H54 (cell line): ENCODE results near the gene DYNLT2B.
"Not testable (repeated sequence)": the region's sequence is repeated elsewhere in the genome, so short reads cannot be mapped to it uniquely, and the experiment has no call there.

Source experiments
- DNase-seq: peaks from one replicate; pipeline ENCODE4 v3.0.0; 2011; ENCODE audit warnings: low spot score, mixed read lengths; ENCODE audit not compliant: insufficient read length
- FAIRE-seq: peaks from 3 replicates; lab custom pipeline; 2011; peaks lifted over from hg19 to GRCh38; lab: Jason Lieb, UNC
- POLR2A ChIP-seq: IDR thresholded peaks from 2 replicates; pipeline ENCODE4 v1.6.1; 2011; ENCODE audit warnings: low read depth, mild to moderate bottlenecking, low read length

Gene DYNLT2B

DNA sequence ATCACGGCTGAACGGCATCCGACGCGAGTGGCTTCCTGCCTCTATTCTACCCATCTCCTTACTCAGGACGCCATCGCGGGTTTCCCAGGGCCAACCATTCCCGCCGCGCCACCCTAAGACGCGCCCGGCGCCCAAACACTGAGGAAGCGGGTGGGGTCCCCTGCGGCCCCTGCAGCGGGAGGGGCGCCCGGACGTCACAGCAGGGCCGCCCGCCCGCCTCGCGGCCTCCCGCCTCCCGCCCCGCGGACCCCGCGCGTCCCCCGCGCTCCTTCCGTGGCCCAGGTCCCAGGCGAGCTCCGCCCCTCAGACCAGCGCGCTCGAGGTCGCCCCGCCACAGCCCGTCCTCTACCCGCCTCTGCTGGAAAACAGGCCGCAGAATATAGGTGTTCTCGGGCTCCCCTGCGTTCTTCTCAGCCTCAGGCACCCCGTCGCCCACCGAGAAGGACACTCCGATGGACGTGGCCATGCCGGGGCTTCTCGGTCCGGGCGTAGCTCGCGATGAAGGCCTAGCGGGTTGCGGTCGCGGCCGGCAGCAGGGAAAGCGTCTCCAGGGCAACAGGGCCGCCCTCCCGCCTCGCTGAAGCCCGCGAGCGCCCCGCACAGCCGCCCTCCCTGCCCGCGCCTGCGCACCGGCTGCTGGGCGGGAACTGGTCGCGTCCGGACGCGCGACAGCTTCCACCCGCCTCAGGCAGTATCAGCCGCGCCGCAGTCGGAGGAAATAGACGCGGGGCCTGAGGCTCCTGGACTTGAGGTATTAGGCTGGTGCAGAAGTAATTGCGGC, at the start of gene DYNLT2B:
Gene DYNLT2B (minus strand): TSS at position 554 of the 781 bp plus-strand sequence. CDS start 88 bp downstream, at position 466.
- DNase-seq (peak; percentile 96), FAIRE-seq (no peak)
- TF ChIP-seq POLR2A = peak; percentile 77

DNA sequence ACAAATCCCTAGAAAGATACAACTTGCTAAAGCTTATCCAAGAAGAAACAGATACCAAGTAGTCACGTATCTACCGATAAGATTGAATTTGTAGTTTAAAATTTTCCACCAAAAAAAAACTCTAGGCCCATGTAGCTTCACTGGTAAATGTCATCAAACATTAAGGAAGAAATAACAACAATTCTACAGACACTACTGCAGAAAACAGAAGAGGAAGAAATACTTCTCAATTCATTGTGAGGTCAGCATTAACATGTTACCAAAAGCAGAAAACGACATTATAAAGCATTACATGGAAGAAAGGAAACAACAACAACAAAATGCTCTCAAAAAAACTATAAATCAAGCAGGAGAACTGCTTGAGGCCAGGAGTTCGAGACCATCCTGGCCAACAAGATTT, 47.7 kb upstream of the DYNLT2B start:
- no peak for TF ChIP-seq POLR2A
- DNase-seq (no peak), FAIRE-seq (peak; percentile 66)

DNA sequence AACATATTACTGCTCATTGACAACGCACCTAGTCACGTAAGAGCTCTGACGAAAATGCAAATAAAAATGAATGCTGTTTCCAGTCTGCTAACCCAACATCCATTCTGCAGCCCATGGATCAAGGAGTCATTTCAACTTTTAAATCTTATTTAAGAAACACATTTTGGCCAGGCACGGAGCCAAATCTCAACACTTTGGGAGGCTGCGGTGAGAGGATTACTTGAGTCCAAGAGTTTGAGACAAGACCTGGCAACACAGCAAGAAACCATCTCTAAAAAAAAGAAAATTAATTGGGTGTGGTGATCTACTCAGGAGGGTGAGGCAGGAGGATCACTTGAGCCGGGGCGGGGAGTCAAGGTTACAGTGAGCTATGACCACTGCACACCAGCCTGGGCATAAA, 42.5 kb upstream of the DYNLT2B start:
- FAIRE-seq (no peak), DNase-seq (no peak)
- no peak for TF ChIP-seq POLR2A

DNA sequence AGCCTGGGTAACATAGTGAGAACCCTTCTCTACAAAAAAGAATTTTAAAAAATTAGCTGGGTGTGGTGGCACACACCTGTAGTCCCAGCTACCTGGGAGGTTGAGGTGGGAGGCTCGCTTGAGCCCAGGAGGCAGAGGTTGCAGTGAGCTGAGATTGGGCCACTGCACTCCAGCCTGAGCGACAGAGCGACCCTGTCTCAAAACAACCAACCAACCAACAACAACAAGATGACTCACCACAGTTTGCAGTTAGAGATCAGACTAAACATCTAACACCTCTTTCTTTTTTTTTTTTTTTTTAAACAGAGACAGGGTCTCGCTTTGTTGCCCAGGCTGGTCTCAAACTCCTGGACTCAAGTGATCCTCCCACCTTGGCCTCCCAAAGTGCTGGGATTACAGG, 40.5 kb upstream of the DYNLT2B start:
- FAIRE-seq, DNase-seq: not testable (repeated sequence)

DNA sequence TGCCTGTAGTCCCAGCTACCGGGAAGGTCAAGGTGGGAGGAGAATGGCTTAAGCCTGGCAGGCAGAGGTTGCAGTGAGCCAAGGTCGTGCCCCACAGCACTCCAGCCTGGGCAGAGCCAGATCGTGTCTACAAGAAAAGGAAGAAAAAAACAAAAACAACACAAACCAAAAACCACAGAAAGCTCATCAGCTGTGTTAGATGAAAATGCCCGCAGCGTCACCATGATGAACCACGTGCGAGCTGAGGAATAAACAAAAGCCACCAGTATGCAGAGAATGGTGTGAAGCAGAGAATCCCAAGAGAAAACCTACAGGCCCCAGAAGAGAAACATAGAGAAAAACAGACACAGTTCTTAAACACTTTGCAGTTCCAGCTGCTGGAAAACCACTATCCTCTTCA, 39.9 kb upstream of the DYNLT2B start:
- FAIRE-seq (no peak), DNase-seq (no peak)
- TF ChIP-seq POLR2A = no peak

DNA sequence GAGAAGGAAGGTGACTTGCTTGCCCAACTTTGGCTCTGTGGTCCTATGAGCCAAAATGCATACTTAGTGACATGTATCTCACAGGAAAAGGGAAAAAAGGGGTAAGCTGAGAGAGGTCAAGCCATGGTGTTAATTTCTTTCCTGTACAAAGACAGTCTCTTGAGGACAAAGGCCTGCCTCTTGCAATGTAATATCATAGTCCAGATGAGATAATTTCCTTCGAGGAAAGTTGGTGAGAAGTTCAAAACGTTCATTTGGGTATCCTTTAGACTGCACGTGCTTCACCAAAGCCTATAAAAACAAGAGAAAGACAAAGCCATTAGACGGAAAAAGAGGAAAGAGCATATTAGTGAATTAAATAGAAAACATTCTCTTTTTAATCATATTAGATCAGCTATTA, 38.5 kb upstream of the DYNLT2B start:
- FAIRE-seq (no peak), DNase-seq (no peak)
- TF ChIP-seq POLR2A = no peak

DNA sequence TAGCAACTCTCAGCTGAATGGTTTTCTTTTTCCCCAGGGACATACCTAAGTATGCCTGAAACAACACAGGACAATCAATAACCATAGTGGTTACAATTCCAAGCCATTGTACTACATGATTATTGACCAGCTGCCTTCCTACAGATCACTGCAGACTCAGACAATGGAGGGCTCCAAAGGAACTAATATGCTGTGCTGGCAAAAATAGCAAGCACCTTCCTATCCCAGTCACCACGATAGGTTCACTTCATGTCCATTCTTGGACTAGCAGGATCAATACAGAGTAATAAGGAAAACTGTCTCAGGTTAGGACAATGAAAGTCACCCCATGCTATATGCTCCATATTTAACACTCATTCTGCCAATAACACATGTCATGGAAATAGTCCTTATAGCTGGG, 37.6 kb upstream of the DYNLT2B start:
- DNase-seq (no peak), FAIRE-seq (no peak)
- no peak for TF ChIP-seq POLR2A

DNA sequence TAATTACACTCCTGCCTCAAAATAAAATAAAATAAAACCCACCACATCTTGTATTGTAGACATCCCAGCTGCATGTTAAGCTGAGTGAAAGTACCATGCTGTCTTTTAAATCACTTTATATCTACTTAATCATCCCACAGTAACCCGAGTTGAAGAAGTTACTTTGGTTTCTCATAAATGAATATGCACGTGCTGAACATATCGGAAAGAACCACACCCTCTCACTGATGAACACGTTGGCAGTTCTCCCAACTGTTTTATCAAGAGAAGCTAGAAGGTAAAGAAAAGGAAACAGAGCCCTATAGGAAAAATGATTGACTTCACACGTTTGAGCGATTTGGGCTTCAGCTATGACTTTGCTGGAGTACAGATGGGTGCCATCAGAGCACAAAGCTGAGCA, 36.1 kb upstream of the DYNLT2B start:
- no peak for DNase-seq
- peak; percentile 23 for FAIRE-seq

DNA sequence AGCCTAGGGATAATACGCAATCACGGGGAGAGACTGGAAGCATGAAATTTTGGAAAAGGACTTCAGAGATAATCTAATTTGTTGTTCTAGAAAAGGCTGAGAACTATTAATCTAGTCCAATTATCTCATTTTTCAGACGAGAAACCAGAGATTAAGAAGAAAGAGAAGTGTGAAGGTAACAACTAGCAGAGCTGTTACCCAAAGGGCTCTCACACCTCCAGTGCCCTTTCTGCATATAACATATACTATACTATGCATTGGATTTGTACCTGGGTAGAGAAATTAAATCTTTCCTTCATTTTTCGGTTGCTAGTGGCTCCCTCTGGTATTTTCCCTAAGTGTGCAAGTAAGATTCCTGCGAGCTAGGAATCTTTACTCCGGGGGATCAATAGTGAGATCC, 33.5 kb upstream of the DYNLT2B start:
- no peak for TF ChIP-seq POLR2A
- FAIRE-seq = no peak

More for the DNA sequence above, 36.1 kb upstream of the DYNLT2B start:
- no peak for TF ChIP-seq POLR2A

DNA sequence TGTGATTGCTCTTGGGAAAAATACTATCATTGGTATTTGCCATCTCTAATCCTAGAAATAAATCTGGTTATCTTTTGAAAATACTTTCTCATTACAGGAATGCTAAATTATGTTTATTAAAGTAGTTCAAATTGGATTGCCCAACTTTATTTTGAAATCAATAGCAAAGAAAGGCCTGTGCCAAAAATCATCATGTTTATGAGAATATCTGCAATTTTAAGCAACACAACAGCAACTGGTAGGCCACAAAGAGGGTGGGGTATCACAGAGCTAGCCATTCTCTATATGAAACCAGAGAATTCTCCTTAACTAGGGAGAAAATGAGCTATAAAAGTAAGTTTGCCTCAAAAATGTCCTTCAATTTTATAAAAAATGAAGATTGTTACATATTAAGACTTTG, 32.0 kb upstream of the DYNLT2B start:
- FAIRE-seq = no peak
- no peak for DNase-seq
- no peak for TF ChIP-seq POLR2A

More for the DNA sequence above, 33.5 kb upstream of the DYNLT2B start:
- no peak for DNase-seq

DNA sequence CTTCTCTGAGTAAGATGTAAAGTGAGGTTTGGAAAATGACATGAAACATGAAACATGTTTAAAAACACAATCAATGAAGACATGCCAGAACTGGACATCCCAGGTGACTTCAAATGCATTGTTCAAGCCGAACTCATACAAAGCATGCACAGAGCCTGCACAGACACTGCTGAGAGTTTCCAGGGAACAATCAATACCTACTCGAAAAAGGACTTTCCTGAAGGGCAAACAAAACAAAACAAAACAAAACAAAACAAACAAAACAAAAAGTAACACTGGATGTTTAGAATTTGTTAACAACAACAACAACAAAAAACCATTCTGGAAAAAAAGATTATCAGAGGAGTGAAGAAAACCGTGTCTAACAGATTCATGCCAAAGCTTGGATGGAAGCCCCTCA, 30.7 kb upstream of the DYNLT2B start:
- no peak for DNase-seq

DNA sequence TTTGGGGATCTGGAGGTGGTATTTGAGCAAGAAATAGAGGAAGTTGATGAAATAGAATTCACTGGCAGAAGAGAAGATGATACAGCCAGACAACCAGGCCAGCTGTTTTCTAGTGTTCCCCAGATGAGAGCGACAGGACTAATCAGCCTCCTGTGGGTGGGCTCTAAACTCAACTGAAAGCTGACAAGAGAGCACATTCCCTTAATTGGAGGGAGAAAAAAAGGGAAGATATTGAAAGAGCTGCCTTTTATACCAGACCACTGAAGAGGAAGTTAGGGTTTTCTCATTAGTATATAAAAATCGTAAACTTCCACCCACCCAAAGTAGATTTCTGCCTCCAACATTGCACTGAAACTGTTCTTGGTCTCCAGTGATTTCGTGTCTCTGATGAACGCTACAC, 26.6 kb upstream of the DYNLT2B start:
- no peak for TF ChIP-seq POLR2A
- DNase-seq = no peak
- FAIRE-seq = no peak

More for the DNA sequence above, 30.7 kb upstream of the DYNLT2B start:
- FAIRE-seq = peak; percentile 45
- TF ChIP-seq POLR2A = no peak

DNA sequence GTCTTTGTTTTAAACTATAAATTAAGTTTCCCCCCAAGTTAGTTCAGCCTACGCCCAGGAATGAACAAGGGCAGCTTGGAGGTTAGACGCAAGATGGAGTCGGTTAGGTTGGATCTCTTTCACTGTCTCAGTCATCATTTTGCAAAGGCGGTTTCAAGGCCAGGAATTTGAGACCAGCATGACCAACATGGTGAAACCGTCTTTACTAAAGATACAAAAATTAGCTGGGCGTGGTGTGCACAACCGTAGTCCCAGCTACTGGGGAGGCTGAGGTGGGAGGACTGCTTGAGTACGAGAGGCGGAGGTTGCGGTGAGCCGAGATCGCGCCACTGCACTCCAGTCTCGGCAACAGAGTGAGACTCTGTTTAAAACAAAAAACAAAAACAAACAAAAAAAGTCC, 25.9 kb upstream of the DYNLT2B start:
- not testable (repeated sequence) for FAIRE-seq, DNase-seq

DNA sequence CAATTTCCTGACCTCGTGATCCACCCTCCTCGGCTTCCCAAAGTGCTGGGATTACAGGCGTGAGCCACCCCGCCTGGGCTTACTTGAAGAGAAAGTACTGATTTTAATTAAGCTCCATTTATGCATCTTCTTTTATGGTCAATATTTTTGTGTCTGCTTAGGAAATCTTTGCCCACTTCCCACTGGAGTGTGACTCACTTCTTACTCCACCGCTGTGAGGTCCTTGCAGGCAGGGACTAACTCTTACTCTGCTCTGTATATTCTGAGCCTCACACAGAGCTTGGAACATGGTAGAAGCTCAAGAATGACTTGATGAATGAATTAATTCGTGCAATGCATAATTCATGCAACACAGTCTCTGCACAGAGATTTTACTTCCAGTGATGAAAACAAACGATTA, 23.1 kb upstream of the DYNLT2B start:
- TF ChIP-seq POLR2A = no peak
- DNase-seq (peak; percentile 65), FAIRE-seq (peak; percentile 87)

DNA sequence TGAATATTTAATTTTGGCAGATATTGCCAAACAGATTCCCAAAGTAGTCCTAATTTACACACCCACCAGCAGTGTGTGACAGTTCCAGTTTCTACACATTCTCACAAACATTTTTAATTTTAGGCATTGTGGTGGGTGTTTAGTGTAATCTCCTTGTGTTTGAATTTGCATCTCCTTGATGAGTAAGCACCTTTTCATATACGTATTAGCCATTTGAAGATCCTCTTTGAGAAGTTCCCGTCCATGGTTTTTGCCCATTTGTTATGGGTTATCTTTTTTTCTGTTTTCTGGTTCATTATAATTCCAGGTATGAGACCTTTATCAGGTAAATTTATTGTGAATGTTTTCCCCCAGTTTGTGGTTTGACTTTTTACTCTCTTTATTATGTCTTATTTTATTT, 22.4 kb upstream of the DYNLT2B start:
- FAIRE-seq (no peak), DNase-seq (no peak)
- TF ChIP-seq POLR2A = no peak
